SK-N-MC (cell line): Measurements from ENCODE around the gene GALNT18.

Experiments
- EZH2 ChIP-seq: fragments of 200-600 bp; sonication (generic); IDR thresholded peaks from one replicate; pipeline ENCODE4 v1.6.1; 2017; ENCODE audit warnings: antibody characterized with exemption
- POLR2AphosphoS5 ChIP-seq: IDR thresholded peaks from 2 replicates; pipeline ENCODE4 v1.6.1; 2012; ENCODE audit warnings: mild to moderate bottlenecking, low read depth, low read length, borderline replicate concordance

DNA sequence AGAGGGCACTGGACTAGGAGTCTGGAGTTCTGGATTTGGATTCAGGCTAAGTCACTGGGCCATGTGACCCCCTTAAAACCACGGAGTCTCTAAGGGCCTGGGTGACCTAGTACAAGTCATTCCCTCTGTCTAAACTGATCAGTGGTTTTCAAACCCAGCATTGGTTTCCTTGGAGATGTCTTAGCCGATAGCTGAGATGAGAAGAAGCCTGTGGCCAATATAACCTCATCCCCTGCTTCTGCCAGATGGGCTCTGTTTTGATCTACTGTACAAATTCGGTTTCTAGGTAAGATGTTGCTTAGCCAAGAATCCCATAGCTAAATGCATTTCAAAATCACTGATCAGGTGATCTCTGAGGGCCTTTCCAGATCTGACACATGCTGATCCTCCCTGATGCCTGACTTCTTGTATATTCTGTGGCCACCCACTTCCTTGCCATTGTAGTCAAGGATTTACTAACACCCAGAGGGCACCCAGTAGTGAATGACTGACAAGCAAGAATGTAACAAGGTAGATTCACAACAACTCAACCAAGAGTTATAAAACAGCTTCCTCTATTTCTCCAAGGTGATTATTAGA is 53.1 kb downstream of the GALNT18 start:
- no peak for TF ChIP-seq EZH2
- no peak for TF ChIP-seq POLR2AphosphoS5
